GM12874 (cell line): ENCODE data around the gene MT3.

Experiments used
- TF ChIP-seq, protein P1 (sequence below): IDR thresholded peaks from 2 replicates; pipeline ENCODE4 v1.5.1; 2011; ENCODE audit warnings: low read depth, mild to moderate bottlenecking, control low read depth, low read length, moderate library complexity; ENCODE audit not compliant: insufficient read depth

Gene MT3

DNA sequence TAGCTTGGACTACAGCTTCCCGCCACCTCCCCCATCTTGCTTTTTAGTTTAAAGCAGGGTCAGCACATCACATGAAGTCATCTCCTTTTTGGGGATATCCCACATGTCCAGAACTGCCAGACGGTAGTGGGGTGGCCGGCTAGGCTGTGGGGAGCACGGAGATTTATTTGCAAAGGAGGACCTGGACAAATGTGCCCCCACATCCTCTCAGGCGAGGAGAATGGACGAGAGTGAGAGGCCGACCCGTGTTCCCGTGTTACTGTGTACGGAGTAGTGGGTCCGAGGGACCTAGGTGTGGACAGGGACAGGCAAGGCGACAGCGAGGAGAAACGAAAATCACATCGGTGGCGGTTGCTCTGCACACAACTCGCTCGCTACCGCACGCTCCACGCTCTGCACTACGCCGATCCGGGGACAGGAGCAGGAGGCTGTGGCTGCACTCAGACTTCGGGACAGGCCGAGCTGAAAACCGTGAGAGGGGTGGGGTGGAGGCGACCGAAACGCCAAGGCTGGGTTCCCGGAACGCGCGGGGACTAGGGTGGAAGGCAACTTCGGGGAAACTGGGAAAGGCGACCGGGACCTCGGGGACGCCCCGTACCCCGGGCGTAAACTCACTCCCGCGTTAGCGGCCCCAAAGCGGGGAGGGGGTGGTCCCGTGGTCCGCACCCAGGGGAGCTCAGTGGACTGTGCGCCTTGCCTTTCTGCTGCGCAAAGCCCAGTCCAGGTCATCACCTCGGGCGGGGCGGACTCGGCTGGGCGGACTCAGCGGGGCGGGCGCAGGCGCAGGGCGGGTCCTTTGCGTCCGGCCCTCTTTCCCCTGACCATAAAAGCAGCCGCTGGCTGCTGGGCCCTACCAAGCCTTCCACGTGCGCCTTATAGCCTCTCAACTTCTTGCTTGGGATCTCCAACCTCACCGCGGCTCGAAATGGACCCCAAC, 48.8 kb downstream of the MT3 start, which contains the start of gene MT1A:
Gene MT1A, plus strand, starts transcription at position 853 of the 937 bp plus-strand sequence. Its CDS starts 73 bp downstream, at position 926.
- TF ChIP-seq, protein P1, sequence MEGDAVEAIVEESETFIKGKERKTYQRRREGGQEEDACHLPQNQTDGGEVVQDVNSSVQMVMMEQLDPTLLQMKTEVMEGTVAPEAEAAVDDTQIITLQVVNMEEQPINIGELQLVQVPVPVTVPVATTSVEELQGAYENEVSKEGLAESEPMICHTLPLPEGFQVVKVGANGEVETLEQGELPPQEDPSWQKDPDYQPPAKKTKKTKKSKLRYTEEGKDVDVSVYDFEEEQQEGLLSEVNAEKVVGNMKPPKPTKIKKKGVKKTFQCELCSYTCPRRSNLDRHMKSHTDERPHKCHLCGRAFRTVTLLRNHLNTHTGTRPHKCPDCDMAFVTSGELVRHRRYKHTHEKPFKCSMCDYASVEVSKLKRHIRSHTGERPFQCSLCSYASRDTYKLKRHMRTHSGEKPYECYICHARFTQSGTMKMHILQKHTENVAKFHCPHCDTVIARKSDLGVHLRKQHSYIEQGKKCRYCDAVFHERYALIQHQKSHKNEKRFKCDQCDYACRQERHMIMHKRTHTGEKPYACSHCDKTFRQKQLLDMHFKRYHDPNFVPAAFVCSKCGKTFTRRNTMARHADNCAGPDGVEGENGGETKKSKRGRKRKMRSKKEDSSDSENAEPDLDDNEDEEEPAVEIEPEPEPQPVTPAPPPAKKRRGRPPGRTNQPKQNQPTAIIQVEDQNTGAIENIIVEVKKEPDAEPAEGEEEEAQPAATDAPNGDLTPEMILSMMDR = no peak

DNA sequence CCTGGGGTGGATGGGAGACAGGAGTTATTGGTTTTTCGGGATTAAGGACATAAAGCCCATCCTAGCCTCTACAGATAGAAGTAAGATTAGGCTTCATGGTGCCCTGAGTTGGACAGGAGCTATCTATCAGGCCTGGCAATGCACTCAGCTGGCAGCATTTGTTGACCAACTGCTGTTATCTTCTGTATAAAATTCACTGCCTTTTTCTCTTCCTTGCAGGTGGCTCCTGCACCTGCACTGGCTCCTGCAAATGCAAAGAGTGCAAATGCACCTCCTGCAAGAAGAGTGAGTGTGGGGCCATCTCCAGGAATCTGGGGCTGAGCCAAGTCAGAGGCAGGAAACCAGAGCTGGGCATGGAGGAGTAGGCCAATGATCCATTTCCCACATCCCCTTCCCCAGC, 49.7 kb downstream of the MT3 start:
- TF ChIP-seq, protein P1 = no peak

- TF ChIP-seq, protein P1 = no peak
Observed at GRCh38 chr16:56640076-56640475, 50.7 kb downstream of the MT3 start.
